T-cell (primary cell): ENCODE measurements around the gene CCDC78. TPM values are rescaled to one million over a fixed set of nuclear protein-coding genes. Genes with fewer than 3 reads are reported as not detected.
A peak's percentile ranks its signal among the peaks of the same experiment; 100 is the strongest.

ENCODE experiments used
- ATAC-seq, 4 experiments: fragments of 200-7000 bp in 3 of 4; fragments of 150-1000 bp in 1 of 4; cut with Tn5 transposase; replicated peaks in 1 of 4; 1 replicate in 3 of 4; 2 replicates in 1 of 4; pipeline ENCODE4 v1.10.0; 2021; ENCODE audit warnings: moderate library complexity in 3 of 4, mild to moderate bottlenecking in 2 of 4, moderate number of reproducible peaks in 1 of 4
- CTCF ChIA-PET, 2 donors: fragments of 300-600 bp; sonication (Branson Sonifier 250); formaldehyde crosslinking; loops; one replicate each; lab custom pipeline; 2022; ENCODE audit warnings: antibody characterized with exemption in 2 of 2; lab: Charles Lee
- POLR2A ChIA-PET, 2 donors: fragments of 300-600 bp; sonication (Branson Sonifier 250); formaldehyde crosslinking; loops; one replicate each; lab custom pipeline; 2022; ENCODE audit warnings: antibody characterized with exemption in 2 of 2; lab: Charles Lee
- DNase-seq, 35 experiments: peaks; one replicate each; pipeline versions ENCODE4 v3.0.0 to v3.0.0-alpha.2; 2013 to 2023
- H3K27ac ChIP-seq: one replicate; pipeline ENCODE4 v1.5.1; 2013; ENCODE audit warnings: low read length
- H3K27me3 ChIP-seq, 2 experiments: replicated peaks in 1 of 2; 1 replicate in 1 of 2; 2 replicates in 1 of 2; pipeline versions ENCODE4 v1.6.1 to v1.7.0; 2013; ENCODE audit warnings: low read length in 1 of 2, mixed read lengths in 1 of 2; ENCODE audit not compliant: control insufficient read depth in 2 of 2, insufficient read depth in 2 of 2; ENCODE audit errors: extremely low read depth in 1 of 2
- H3K36me3 ChIP-seq, 2 donors: 1 replicate in 1 of 2; 2 replicates in 1 of 2; pipeline versions ENCODE4 v1.6.1 to v1.7.0; 2013; ENCODE audit warnings: low read length in 1 of 2; ENCODE audit not compliant: control insufficient read depth in 2 of 2, insufficient read depth in 1 of 2; ENCODE audit errors: extremely low read depth in 1 of 2
- H3K4me1 ChIP-seq, 2 experiments: 1 replicate in 1 of 2; 2 replicates in 1 of 2; pipeline versions ENCODE4 v1.6.1 to v1.7.0; 2013; ENCODE audit warnings: low read length in 2 of 2, mixed read lengths in 1 of 2; ENCODE audit not compliant: insufficient read depth in 2 of 2, control insufficient read depth in 1 of 2; ENCODE audit errors: extremely low read depth in 1 of 2
- H3K4me3 ChIP-seq, 2 donors: 1 replicate in 1 of 2; 2 replicates in 1 of 2; pipeline versions ENCODE4 v1.5.1 to v1.7.0; 2013; ENCODE audit warnings: mild to moderate bottlenecking in 2 of 2, low read length in 1 of 2, moderate library complexity in 1 of 2; ENCODE audit not compliant: control insufficient read depth in 1 of 2; ENCODE audit errors: extremely low read depth in 1 of 2
- H3K9me3 ChIP-seq: 2 replicates; pipeline ENCODE4 v1.7.0; 2013
- H3K27ac Mint-ChIP-seq, 2 donors: one replicate each; pipeline ENCODE4 v1.8.0; 2020 to 2021; ENCODE audit warnings: mild to moderate bottlenecking in 2 of 2, mixed read lengths in 2 of 2
- H3K27me3 Mint-ChIP-seq, 2 donors: one replicate each; pipeline ENCODE4 v1.8.0; 2021 to 2022; ENCODE audit warnings: mixed read lengths in 2 of 2
- H3K36me3 Mint-ChIP-seq: one replicate; pipeline ENCODE4 v1.8.0; 2021; ENCODE audit warnings: mixed read lengths
- H3K4me1 Mint-ChIP-seq, 3 donors: one replicate each; pipeline ENCODE4 v1.8.0; 2020 to 2022; ENCODE audit warnings: mixed read lengths in 3 of 3, mild to moderate bottlenecking in 1 of 3
- H3K4me3 Mint-ChIP-seq, 3 donors: one replicate each; pipeline ENCODE4 v1.8.0; 2020 to 2022; ENCODE audit warnings: mild to moderate bottlenecking in 3 of 3, mixed read lengths in 3 of 3, moderate library complexity in 3 of 3
- H3K9me3 Mint-ChIP-seq, 3 donors: one replicate each; pipeline ENCODE4 v1.8.0; 2020 to 2022; ENCODE audit warnings: mixed read lengths in 3 of 3
- WGBS: methylation state at CpG from one replicate; pipeline ENCODE4 v1.1.5; 2013; ENCODE audit warnings: missing lambda C conversion rate; ENCODE audit not compliant: insufficient coverage; 5-methylcytosine and 5-hydroxymethylcytosine counted together
- total RNA-seq, 35 experiments: library from RNA in 6 of 35; stranded (reverse) in 6 of 35; fragments of 120-200 nt in 1 of 35; gene quantifications; one replicate each; pipeline versions ENCODE4 v1.2.1 to v1.2.4 and lab custom pipeline; 2013 to 2026

The CCDC78 gene
- total RNA-seq, 5 donors from 2014 or later (not counting 1 experiment from before 2014, with no cell fraction given), result 3.1 to 17.1 (median 8.6) TPM

DNA sequence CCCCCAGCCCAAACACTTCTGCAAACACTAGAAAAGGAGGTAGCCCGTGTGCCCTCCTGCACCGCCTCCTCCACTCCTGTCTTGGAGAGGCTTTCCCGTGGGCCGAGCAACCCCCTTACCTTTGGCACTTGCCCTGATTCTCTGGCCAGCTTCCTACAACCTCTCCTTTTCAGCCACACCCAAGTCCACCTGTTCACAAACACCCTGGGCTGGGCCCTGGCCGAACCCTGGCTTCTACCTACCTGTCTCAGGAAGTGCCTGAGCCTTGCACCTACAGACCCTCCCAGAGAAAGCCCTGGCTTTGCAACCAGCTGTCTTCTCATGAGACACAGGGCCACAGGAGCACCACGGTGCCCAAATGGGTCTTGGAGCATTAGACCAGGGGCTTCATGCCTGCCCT, 7.3 kb downstream of the CCDC78 start:
- POLR2A ChIA-PET, result no interaction called here
- Histone ChIP-seq H3K4me1 (peaks cover 5 to 68% of the 10 kb centered on the region in 2 experiments), H3K27me3 (peaks cover 0 to 28% of the 10 kb centered on the region in 2 experiments), H3K27ac (no peak overlapping the region), H3K4me3 (no peak overlapping the region), H3K36me3 (no peaks in the 10 kb centered on the region), H3K9me3 (no peaks in the 10 kb centered on the region)
- DNase-seq (no peak), ATAC-seq (no peak)
- Mint-ChIP-seq H3K27ac (peak overlapping the region in 1 of 2 donors; percentile 56), H3K36me3 (no peaks in the 10 kb centered on the region), H3K27me3 (peaks cover 3 to 4% of the 10 kb centered on the region in 2 donors), H3K4me1 (peaks cover 21 to 32% (median 27%) of the 10 kb centered on the region in 3 donors), H3K9me3 (no peaks in the 10 kb centered on the region), H3K4me3 (peak overlapping the region in 2 of 3 donors; percentile 52 to 83)
- CTCF ChIA-PET, result interaction anchor here in 1 of 2 donors (0.6 kb wide), 1 partner anchor 11 kb away, joined by 4 read pairs; no protein-coding TSS in a partner anchor
- WGBS, result 84% methylated on average over 4 of the region's 6 CpGs

- 94% methylated on average over 3 of the region's 9 CpGs for WGBS
- Histone ChIP-seq H3K4me3 (no peak overlapping the region), H3K36me3 (no peaks in the 10 kb centered on the region), H3K9me3 (no peaks in the 10 kb centered on the region), H3K4me1 (peaks cover 5 to 66% of the 10 kb centered on the region in 2 experiments), H3K27me3 (peaks cover 0 to 32% of the 10 kb centered on the region in 2 experiments), H3K27ac (no peak overlapping the region)
- H3K9me3 Mint-ChIP-seq, result no peaks in the 10 kb centered on the region
- ATAC-seq, result no peak
- H3K4me1 Mint-ChIP-seq, result peaks cover 20 to 33% (median 27%) of the 10 kb centered on the region in 3 donors
- DNase-seq, result no peak
- H3K27me3 Mint-ChIP-seq, result peaks cover 3 to 4% of the 10 kb centered on the region in 2 donors
- no peak overlapping the region for H3K27ac Mint-ChIP-seq
- H3K36me3 Mint-ChIP-seq, result no peaks in the 10 kb centered on the region
- ChIA-PET CTCF (no interaction called here), POLR2A (no interaction called here)
- H3K4me3 Mint-ChIP-seq, result peak overlapping the region in 1 of 3 donors; percentile 83
Observed at GRCh38 chr16:718389-718788, 7.9 kb downstream of the CCDC78 start.

- CTCF ChIA-PET, result no interaction called here
- H3K36me3 Mint-ChIP-seq, result no peaks in the 10 kb centered on the region
Observed at GRCh38 chr16:717450-718245, 8.6 kb downstream of the CCDC78 start.

DNA sequence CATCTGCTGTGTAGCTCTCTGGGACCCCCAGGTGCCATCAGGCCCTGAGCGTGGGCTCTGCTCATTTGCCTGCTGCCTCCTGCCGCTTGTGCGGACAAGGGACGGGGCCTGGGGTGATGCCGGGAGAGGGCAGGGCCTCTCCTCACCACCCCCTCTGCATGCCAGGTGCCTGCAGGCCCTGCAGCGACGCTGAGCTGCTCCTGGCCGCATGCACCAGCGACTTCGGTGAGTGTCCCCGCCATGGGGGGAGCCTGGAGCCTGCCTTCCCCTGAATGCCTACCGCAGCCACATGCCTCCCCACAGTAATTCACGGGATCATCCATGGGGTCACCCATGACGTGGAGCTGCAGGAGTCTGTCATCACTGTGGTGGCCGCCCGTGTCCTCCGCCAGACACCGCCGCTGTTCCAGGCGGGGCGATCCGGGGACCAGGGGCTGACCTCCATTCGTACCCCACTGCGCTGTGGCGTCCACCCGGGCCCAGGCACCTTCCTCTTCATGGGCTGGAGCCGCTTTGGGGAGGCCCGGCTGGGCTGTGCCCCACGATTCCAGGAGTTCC, 9.4 kb downstream of the CCDC78 start:
- CTCF ChIA-PET, result no interaction called here

More at GRCh38 chr16:717450-718245, 8.6 kb downstream of the CCDC78 start:
- peak overlapping the region in 1 of 3 donors; percentile 83 for H3K4me3 Mint-ChIP-seq
- no peak overlapping the region for H3K27ac ChIP-seq
- POLR2A ChIA-PET, result no interaction called here
- peaks cover 19 to 33% (median 23%) of the 10 kb centered on the region in 3 donors for H3K4me1 Mint-ChIP-seq
- WGBS, result 91% methylated on average over 27 of the region's 32 CpGs
- H3K9me3 ChIP-seq, result no peaks in the 10 kb centered on the region
- peaks cover 5 to 58% of the 10 kb centered on the region in 2 experiments for H3K4me1 ChIP-seq
- H3K27me3 Mint-ChIP-seq, result peaks cover 6 to 8% of the 10 kb centered on the region in 2 donors
- DNase-seq, result no peak
- no peak overlapping the region for H3K27ac Mint-ChIP-seq
- no peak for ATAC-seq
- H3K9me3 Mint-ChIP-seq, result no peaks in the 10 kb centered on the region
- H3K4me3 ChIP-seq, result no peak overlapping the region
- H3K36me3 ChIP-seq, result no peaks in the 10 kb centered on the region
- H3K27me3 ChIP-seq, result peaks cover 0 to 32% of the 10 kb centered on the region in 2 experiments

GRCh38 chr16:716200-716568, 10.1 kb downstream of the CCDC78 start:
- Mint-ChIP-seq H3K9me3 (no peaks in the 10 kb centered on the region), H3K27ac (no peak overlapping the region), H3K4me1 (peaks cover 19 to 30% (median 21%) of the 10 kb centered on the region in 3 donors), H3K36me3 (no peaks in the 10 kb centered on the region), H3K4me3 (peak overlapping the region; percentile 50 to 68 (median 57)), H3K27me3 (peaks cover 8 to 12% of the 10 kb centered on the region in 2 donors)
- ChIA-PET POLR2A (interaction anchor here in 1 of 2 donors (0.8 kb wide), 1 partner anchor 9 kb away, joined by 3 read pairs; no protein-coding TSS in a partner anchor), CTCF (interaction anchor here (0.7 to 0.8 kb wide), 3 partner anchors 12 to 387 kb away, joined by 3 to 6 read pairs (median 3); no protein-coding TSS in a partner anchor)
- no peak overlapping the region for H3K27ac ChIP-seq
- DNase-seq (no peak), ATAC-seq (no peak)
- no peak overlapping the region for H3K4me3 ChIP-seq
- H3K9me3 ChIP-seq, result no peaks in the 10 kb centered on the region
- 69% methylated on average over 5 of the region's 12 CpGs for whole genome bisulfite sequencing
- peaks cover 5 to 53% of the 10 kb centered on the region in 2 experiments for H3K4me1 ChIP-seq
- H3K36me3 ChIP-seq, result no peaks in the 10 kb centered on the region
- H3K27me3 ChIP-seq, result peaks cover 0 to 42% of the 10 kb centered on the region in 2 experiments

More for the DNA sequence above, 9.4 kb downstream of the CCDC78 start:
- ATAC-seq, result no peak
- H3K27me3 Mint-ChIP-seq, result peaks cover 7 to 8% of the 10 kb centered on the region in 2 donors
- Histone ChIP-seq H3K4me1 (peaks cover 5 to 53% of the 10 kb centered on the region in 2 experiments), H3K27me3 (peaks cover 0 to 35% of the 10 kb centered on the region in 2 experiments), H3K36me3 (no peaks in the 10 kb centered on the region), H3K4me3 (no peak overlapping the region), H3K27ac (no peak overlapping the region), H3K9me3 (no peaks in the 10 kb centered on the region)
- no peaks in the 10 kb centered on the region for H3K9me3 Mint-ChIP-seq
- WGBS, result 99% methylated on average over 20 of the region's 29 CpGs
- H3K4me3 Mint-ChIP-seq, result peak overlapping the region; percentile 47 to 68 (median 50)
- H3K4me1 Mint-ChIP-seq, result peaks cover 19 to 30% (median 21%) of the 10 kb centered on the region in 3 donors
- POLR2A ChIA-PET, result no interaction called here
- no peaks in the 10 kb centered on the region for H3K36me3 Mint-ChIP-seq
- no peak for DNase-seq
- H3K27ac Mint-ChIP-seq, result no peak overlapping the region
